Activated gamma-delta T cell (primary cell): ENCODE data around the gene KDM3A.
"Not testable (repeated sequence)": the region's sequence is repeated elsewhere in the genome, so short reads cannot be mapped to it uniquely, and the experiment has no call there.

Source experiments
- DNase-seq: peaks from one replicate; lab custom pipeline; 2025; lab: John Stamatoyannopoulos, UW

Gene KDM3A

GRCh38 chr2:86476092-86476491 lies 34.9 kb downstream of the KDM3A start:
- no peak for DNase-seq

DNA sequence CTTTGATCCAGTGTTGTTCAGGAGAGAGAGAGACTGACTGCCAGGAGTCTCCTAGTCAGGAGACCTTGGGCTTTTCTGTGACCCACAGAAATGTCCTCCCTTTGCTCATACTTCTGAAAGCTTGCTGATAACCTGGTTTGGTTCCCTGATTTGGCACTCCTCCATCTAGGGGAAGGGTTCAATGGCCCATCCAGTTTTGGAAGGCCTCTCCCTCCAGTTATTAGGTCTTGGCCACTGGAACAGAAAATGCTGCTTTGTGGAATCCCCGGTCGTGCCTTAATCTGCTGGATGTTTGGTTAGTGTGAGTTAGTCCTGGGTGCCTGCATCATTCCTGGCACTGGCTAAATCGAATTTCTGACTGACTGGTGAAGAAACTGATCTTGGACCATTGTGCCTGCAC lies 35.7 kb downstream of the KDM3A start:
- no peak for DNase-seq

- DNase-seq: no peak
Measured at GRCh38 chr2:86477349-86477748, 36.2 kb downstream of the KDM3A start.

DNA sequence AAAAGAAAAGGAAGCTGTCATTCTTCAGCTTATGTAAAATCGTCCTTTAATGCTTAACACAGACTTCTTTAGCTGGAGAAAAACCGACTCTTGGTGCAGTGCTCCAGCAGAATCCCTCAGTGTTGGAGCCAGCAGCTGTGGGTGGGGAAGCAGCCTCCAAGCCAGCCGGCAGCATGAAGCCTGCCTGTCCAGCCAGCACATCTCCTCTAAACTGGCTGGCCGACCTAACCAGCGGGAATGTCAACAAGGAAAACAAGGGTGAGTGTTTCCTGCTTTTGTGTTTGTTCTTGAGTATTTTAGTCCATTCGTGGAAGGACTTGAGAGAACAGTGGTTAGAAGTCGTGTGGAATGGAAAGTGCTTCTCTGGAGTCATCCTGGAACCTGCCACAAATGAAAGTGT lies 38.9 kb downstream of the KDM3A start:
- DNase-seq: no peak

- no peak for DNase-seq
Measured at GRCh38 chr2:86482034-86482433, 40.9 kb downstream of the KDM3A start.

DNA sequence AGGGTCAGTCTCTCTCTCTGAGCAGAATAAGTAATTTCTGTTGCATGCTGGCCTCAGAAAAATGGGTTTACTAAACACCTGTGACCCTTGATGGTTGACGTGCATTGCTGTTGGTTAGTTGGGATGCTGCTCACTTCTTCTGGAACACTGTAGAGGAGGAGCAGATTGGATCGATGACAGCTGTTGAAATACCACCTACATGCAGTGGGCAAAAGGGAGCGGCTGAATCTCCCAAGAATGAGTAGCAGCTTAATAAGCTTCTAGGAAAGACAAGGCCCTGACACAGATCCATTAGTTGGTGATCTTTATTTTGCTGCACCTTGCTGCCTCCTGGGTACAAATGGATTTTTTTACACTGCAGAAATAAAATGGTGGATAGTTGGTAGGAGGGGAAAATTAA lies 43.2 kb downstream of the KDM3A start:
- no peak for DNase-seq

DNA sequence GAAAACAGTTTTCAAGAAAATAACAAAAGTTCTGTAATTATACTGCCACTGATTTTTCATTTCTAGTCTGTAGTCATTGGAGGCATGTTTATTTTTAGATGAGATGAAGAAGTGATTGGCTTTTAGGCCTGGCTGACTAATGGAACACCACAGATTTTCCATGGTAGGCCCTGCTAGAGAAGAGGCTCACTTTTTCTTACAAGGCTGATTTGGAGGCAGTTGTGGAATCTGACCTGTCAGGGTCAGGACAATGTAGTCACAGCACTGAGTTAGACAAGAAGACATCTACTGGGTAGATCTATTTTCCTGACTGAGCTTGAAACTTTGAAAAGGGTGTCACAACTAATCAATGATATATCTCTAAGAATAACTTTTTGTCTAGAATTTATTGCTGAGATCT lies 43.9 kb downstream of the KDM3A start:
- DNase-seq: no peak

GRCh38 chr2:86485802-86486201 lies 44.6 kb downstream of the KDM3A start:
- DNase-seq: no peak

DNA sequence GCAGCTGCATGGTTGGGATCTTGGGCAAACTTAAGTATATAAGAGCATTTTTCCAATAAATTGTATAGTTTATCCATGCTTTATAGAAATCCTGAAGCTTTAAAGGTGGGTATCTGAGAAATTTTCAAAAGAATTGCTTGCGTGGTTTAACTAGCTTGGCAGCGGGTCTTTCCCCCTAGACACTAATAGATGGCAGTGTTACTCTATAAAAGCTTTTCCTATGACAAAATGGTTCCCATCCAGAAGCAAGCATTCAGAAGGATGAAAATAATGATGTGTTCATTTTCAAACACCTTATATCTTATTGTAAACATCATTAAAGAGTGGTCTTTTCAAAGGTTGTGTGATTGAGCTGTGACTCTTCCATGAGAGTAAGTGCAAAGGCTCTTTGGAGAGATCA lies 45.9 kb downstream of the KDM3A start:
- DNase-seq: no peak

DNA sequence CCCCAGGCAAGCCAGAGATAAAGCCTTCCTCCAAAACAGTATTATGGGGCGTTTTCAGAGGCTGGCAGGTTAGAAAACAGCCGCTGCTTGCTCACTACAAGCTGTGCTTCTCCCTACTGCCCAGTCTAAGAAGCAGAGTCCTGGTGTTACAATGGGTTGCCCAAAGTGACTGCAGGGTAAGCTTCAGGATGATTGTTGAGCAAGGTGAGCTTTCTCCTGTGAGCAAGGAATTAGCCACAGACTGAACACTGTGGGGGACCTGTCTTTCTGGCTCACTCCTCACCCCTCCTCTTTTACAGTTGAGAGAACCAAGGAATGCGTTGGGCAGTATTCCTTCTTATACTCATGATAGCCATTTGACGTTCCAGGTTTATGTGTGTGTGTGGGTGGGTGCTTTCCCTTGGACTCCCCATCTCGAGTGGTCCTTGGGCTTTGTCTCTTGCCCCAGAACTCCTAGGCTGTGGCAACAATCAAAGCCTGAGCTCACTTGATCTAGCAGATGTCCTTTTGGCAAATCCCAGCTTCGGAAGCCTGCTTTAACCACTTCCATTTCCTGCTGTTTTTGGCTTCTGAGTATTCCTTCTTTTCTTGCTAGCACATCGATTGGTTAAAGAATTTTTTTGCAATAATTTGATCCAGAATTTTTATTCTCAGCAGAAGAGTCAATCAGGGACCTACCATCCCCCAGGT lies 47.5 kb downstream of the KDM3A start:
- DNase-seq: no peak

DNA sequence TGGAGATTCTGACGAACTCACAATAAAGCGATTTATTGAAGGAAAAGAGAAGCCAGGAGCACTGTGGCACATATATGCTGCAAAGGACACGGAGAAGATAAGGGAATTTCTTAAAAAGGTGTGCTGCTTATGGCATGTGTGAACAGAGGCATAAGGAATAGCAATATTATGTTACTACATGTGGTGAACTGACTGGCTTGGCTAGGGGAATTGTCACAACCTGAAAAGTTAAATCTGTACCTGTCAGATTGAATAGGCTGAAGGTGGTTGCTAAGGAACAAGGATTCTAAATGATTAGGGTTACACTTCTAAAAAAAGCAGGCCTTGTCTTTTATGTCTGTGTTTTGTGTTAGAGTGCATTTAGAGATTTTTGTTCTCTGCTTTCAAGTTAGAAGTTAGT lies 48.4 kb downstream of the KDM3A start:
- no peak for DNase-seq

GRCh38 chr2:86490245-86490644 lies 49.1 kb downstream of the KDM3A start:
- no peak for DNase-seq

GRCh38 chr2:86491088-86491487 lies 49.9 kb downstream of the KDM3A start:
- no peak for DNase-seq

DNA sequence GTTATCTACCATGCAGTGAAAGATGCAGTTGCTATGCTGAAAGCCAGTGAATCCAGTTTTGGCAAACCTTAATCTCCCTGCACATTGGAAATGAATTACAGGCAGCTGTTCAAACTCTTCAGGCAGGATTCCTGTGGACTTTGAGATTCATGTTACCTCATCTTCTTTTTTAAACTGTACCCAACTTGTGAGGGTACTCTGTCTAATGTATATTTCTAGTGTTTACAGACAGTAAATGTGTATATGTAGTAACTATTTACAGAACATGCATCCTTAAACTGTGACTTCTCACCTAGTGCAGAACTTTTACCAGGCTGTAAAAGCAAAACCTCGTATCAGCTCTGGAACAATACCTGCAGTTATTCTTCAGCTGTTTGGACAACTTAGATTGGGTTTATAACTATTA lies 50.9 kb downstream of the KDM3A start:
- DNase-seq: no peak

DNA sequence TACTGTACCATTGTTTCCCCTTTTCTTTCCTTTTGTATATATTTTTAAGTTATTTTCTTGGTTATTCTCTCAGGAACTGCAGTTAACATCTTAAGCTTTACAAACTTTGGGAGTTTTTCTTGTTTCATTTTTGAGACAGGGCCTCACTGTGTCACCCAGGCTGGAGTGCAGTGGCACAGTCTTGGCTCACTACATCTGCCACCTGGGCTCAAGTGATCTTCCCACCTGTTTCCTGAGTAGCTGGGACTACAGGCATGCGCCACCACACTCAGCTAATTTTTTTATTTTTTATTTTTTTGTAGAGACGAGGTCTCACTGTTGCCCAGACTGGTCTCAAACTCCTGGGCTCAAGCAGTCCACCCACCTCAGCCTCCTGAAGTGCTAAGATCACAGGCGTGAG lies 55.2 kb downstream of the KDM3A start:
- not testable (repeated sequence) for DNase-seq

DNA sequence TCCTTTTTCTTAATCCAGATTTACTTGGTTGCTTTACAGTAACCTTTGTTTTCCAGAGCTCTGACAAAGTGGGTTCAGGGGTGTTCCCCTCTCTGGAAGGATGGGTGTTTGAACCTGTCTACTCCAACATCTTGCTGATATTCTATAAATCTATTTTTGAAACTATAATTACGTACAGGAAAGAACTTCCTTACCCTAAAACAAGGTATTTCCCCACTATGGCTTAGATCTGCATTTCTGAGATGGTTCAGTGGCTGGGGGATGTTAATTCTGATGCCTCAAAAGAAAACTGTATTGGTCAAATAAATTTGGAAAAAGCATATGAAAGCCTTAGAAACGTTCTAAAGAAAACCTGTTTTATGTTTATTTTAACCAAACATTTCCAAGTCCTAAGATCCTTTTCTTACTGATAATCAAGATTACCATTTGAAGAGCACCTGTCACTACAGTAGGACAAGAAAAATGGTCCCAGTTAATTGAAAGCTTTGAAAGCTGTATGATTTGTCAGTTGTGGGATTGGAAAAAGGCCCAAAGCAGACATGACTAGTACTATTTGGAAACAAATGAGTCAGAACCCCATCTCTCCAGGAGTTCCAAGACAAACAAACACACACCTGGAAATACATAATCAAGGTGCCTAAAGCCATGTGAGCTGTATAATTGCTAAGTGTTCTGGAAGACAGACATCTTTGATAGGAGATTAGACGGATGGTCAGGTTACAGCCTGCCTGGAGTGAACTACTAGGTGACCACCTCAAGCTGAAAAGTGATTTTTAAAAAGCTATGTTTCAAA lies 57.5 kb downstream of the KDM3A start:
- DNase-seq: no peak

GRCh38 chr2:86499326-86499725 lies 58.2 kb downstream of the KDM3A start:
- no peak for DNase-seq

DNA sequence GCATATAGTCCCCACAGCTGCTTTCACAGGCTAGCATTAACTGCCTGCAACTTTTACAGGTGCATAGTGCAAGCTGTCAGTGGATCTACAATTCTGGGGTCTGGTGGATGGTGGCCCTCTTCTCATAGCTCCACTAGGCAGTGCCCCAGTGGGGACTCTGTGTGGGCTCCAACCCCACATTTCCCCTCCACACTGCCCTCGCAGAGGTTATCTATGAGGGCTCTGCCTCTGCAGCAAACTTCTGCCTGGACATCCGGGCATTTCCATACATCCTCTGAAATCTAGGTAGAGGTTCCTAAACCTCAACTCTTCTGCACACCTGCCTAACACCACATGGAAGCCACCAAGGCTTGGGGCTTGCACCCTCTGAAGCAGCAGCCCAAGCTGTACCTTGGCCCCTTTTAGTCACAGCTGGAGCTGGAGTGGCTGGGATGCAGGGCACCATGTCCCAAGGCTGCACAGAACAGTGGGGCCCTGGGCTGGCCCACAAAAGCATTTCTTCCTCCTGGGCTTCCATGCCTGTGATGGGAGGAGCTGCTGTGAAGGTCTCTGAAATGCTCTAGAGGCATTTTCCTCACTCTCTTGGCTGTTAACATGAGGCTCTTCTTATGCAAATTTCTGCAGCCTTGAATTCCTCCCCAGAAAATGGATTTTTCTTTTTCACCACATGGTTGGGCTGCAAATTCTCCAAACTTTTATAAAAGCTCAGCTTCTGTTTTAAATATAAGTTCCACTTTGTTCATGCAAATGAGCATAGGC lies 59.3 kb downstream of the KDM3A start:
- no peak for DNase-seq

- DNase-seq: no peak
Measured at GRCh38 chr2:86507600-86507999, 66.4 kb downstream of the KDM3A start.

GRCh38 chr2:86510436-86510933 lies 69.3 kb downstream of the KDM3A start:
- no peak for DNase-seq

GRCh38 chr2:86512034-86512433 lies 70.9 kb downstream of the KDM3A start:
- DNase-seq: no peak

DNA sequence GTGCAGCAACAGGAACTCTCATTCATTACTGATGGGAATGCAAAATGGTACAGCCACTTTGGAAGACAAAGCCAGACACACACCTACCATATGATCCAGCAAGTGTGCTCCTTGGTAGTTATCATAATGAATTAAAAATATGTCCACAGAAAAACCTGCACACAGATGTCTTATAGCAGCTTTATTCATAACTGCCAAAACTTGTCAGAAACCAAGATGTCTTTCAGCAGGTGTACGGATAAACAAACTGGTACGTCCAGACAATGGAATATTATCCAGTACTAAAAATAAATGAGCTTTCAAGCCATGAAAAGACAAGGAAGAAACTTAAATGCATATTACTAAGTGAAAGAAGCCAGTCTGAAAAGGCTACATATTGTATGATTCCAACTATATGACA lies 71.7 kb downstream of the KDM3A start:
- no peak for DNase-seq
